Measurements from ENCODE around the gene NCF4. TPM values are rescaled to one million over a fixed set of nuclear protein-coding genes. Genes with fewer than 3 reads are reported as not detected.

The NCF4 gene
- polyA plus RNA-seq, 5 donors, result 2.7 to 5.0 (median 3.6) TPM

DNA sequence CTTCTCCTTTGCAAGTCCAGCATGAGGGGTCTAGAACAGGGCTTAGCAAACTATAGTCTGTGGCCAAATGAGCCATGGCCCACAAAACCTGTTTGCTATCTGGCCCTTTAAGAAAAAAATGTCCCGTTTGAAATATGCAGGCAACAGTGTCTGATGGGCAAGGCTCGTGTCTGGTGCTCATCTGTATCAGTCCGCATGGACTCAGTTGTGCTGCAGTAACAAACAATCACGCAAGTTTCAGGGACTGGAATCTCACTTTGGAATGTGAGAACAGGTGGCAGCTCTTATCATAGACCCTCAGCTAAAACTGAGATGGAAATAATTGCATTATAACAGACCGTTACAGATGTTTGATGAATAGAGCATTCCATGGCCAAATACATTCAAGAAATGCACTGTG is 24.9 kb upstream of the NCF4 start:
- DNase-seq, result no peak

DNA sequence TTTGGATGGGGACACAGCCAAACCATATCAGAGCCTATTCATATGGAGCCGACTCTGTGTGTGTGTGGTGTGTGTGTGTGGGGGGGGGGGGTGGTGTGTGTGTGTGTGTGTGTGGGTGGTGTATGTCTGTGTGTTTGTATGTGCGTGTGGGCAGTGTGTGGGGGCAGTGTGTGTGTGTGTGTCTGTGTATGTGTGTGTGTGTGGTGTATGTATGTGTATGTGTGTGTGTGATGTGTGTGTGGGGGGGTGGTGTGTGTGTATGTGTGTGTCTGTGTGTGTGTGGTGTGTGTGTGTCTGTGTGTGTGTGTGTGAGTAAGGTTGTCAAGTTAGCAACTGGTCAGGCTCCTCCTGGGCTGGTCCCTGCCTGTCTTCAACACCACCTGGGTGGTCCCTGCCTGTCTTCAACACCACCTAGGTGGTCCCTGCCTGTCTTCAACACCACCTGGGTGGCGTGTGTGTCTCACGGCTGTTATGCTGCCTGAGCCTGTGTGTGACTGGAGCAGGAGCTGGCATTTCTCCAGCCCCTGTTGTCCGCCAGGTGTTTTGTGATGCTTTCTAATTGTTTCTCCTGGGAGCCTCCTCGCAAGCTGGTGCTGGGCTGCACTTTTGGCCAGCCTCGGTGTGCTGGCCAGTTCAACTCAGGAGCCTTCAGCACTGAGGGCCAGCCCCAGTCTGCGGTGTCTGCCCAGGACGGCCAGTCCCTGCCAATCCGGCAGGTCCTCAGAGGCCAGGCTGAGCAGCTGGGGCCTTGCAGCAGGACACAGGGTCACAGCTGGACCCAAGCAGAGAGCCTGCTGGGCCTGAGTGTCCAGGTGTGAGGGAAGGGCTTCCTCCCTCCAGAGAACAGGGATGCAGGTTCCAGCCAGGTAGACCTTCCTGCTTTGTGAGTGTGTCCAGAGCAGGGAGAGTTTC is 22.4 kb upstream of the NCF4 start:
- DNase-seq, result no peak

DNA sequence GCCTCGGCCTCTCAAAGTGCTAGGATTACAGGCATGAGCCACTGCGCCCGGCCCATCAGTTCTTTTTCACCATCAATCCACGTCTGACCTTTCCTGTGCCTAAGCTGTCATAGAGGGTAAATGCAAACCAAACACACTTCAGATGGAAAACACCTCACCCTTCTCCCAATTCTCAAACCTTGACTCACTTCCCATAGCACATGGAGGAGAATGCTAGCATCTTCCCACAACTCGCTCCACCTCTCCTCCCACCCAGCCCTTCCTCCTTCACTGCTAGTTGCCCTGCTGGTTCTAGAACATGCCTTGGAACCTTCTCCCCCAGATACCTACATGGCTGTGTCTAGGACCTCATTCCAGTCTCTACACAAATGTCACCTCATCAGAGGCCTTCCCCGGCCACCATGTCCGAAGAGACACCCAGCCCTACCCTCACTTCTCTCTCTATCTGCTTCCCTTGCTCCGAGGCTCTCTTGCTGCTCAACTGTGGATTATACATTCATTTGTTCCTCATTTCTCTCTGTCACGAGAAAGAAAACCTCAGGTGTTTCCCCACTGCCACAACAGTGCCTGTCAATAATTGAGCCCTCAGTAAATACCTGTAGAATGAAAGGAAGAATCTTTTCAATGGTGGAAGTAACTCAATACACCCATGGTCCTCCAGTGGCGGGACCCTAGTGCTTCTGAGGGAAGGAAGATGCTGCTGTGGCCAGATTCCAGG is 21.3 kb upstream of the NCF4 start:
- no peak for DNase-seq

DNA sequence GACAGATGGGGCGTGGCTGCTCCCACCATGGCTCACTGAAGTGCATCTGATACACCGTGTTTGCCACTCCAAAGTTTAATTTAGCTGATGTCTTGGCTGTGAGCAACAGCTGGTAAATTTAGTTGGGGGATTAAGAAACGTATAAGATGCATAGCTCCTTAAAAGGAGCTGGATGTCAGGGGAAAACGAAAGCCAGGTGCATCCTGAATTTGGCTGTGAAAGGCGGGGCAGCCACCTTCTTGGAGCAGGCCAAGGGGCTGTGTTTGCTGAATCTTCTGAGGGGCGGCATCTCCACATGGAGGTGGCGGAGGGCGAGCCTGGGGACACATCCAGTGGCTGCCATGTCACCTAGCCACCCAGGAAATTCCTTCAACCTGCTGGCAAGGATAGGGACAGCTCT is 20.7 kb upstream of the NCF4 start:
- DNase-seq, result no peak

DNA sequence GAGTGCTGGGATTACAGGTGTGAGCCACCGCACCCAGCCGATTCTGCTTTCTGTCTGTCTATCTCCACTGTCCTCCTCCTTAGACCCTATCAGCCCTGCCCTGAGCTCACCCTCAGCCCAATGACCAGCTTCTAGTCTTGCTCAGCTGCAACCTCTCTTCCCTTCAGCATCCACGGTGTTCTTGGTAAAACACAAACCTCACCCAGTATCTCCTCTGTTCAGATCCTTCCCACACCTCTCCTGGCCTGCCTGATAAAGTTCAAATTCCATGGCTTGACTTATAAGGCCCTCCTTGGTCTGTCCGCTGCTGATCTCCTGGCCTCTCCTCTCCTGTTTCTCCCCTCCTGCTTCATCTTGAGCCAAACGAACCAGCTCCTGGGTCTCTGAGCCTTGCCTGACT is 14.5 kb upstream of the NCF4 start:
- DNase-seq, result no peak

DNA sequence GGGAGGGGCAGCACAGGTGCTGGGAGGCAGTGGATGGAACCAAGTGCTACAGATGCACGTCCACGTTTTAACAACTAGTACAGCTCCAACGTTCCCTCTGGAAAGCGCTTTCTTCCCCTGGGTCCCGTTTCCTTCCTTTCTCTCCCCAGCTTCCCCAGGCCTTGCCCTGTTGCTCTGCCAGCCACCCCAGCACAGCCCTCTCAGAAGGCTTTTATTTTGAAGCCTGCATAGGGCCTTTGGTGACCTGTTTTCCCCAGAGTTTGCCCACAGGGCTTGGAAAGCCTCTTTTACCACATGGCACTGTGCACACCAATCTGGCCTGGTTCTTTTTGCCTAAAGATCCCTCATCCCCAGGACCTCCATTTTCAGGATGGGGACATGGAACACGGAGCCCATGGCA is 13.9 kb upstream of the NCF4 start:
- DNase-seq, result no peak

DNA sequence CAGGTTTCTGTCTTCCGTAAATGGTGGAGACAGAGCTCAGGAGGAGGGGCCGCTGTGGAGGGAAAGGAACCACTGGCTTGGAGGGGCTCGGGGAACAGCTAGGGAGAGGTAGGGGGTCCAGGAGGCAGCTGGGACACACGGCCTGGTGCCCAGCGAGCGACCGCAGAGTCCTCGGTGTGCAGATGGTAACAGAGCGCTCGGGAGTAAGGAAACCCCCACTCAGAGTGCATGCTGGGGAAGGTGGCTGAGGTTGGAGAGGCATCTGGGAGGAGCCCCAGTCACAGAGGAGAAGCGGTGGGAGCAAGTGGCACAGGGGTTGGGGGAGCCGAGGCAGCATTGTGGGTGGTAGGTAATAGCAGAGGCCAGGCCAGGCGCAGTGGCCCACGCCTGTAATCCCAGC is 10.8 kb upstream of the NCF4 start:
- DNase-seq, result no peak

DNA sequence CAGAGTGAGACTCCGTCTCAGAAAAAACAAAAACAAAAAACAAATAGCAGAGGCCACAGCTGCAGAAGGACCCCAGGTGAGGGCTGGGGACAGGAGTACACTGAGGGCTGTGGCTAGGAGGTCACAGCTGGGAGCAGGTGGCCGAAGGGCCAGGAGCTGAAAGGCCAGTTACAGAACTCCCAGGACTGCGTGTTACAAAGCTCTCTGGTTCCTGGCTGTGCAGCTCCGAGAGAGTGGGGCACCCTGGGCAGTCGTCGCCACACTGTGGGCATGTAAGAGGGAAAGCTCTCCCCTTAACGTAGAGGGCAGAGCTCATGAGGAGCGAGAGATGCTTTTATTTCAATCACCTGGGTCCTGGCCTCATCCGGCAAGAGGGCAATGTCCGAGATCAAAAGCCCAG is 10.1 kb upstream of the NCF4 start:
- DNase-seq, result no peak

DNA sequence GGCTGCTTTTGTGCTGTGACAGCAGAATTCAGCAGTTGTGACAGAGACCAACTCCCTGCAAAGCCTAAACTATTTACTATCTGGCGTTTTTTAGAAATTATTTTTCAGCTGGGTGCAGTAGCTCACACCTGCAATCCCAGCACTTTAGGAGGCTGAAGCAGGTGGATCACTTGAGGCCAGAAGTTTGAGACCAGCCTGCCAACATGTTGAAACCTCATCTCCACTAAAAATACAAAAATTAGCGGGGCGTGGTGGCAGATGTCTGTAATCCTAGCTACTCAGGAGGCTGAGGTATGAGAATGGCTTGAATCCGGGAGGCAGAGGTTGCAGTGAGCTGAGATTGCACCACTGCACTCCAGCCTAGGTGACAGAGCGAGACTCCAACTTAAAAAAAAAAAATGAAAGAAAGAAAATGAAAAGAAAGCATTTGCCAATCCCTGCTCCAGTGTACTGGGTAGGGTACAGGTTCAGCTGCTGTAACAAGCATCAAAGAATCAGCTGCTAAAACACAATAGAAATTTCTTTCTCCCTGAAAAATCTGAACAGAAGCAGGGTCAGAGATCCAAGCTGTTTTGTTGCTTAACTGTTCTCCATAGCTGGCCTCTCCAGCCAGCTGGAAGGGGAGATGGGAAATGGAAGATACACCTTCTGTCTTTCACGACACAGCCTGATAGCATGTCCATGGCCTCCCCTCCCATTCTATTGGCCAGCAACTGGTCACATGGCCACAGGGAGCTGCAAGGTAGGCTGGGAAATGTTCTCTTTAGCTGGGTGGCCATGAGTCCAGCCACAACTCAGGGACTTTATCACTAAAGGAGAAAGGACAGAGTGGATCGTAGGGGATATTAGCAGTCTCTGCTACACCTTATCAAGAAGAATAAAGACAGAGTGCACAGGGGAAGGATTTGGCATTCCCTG is 8.5 kb upstream of the NCF4 start:
- DNase-seq, result no peak

DNA sequence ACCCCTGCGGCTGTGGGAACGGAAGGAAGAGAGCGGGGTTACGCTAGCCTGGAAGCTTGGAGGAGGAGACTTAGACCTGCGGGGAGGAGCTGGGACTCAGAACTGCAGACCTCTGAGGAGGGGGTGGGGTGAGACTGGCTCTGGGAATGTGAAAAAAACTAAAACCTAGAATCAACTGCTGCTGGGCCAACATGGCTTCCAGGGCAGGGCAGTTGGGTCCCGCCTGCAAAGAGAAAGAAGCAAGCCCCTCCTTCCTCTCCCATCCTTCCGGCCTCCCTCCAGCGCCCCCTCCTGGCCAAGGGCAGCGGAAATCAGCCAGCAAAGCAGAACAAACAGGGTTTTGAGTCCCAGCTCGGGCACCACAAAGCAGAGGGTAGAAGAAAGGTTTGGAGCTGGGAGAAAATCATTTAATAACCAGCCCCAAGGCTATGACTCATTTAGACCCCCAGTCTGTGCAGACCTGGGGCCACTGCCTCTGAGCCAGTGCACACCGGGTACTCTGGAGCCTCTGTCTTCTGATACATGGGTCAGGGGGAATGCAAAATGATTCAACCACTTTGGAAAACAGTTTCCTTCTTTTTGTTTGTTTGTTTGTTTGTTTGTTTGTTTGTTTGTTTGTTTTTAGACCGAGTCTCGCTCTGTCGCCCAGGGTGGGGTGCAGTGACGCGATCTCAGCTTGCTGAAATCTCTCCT is 7.3 kb upstream of the NCF4 start:
- no peak for DNase-seq

DNA sequence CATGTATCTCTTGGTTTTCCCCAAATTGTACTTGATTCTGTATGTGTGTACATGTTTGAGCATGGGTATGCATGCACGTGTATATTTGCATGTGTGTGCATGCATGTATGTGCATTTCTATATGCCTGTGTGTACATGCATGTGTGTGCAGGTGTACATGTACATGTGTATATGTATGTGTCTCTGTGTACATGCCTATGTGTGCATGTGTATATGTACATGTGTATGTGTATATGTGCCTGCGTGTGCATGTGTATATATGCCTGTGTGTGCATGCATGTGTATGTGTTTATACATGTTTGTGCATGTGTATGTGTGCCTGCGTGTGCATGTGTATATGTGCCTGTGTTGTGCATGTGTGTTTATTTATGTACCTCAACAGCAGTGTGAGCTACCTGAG is 5.3 kb upstream of the NCF4 start:
- no peak for DNase-seq

DNA sequence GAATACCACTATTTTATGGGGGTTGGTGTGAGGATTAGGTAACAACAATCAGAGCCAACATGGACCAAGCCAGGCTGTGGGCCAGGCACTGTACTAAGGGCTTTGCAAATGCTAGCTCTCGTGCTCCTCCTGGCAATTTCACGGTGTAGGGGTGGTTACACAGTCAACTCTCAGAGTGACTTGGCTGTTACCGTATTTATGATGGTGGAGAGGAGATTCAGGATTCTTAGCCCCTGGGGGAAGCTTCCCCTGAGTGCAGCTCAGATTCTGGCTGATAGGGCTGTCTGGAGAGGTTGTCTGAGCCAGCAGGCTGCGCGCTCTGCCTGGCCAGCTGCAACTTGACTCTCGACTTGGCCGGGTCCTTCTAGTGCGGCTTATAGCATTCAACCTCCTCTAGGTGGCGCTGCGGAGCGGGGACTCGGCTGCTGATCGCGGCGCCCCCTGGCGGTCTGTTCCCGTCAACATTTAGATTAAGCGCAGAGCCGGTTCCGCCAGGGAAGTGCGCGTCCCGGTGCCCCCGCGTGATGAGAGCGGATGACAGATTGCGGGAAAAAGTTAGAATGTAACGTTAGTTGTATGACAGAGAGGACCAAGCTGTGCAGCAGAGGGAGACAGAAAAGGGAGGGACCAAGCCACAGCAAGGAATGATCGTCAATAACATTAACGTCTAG is 4.5 kb upstream of the NCF4 start:
- DNase-seq, result peak; percentile 85 to 88

DNA sequence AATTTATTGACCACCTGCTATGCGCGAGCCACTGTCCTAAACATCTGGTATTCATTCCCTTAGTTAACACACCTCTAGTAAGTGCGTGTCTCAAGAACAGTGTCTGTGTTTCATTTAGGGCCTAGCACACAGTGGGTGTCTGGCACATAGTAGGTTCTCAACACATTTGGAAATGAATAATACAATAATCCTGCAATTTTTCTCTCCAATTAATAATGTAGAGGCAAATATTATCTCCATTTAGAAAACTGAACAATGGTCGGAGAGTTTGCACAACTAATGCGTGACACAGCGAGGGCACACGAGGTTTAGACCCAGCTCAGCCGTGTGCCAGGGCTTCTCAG is 4.0 kb upstream of the NCF4 start:
- DNase-seq, result no peak

DNA sequence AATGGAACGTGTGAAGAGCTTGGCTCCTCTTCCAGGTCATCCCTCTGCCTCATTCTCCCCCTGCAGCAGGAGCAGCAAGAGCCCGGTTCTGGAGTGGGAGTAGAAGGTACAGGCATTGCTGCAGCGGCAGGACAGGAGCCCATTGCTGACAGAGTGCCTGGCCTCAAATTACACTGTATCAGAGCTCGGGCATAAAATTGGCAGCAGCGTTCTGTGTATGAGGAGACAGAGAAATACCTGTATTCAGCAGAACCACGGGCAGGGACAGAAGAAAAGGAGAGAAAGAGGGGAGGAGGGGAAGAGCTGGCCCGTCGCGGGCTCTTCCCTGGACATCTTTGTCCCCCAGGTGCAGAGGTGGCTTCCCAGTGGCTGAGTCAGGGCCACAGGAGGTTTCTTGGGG is 2.6 kb upstream of the NCF4 start:
- no peak for DNase-seq

DNA sequence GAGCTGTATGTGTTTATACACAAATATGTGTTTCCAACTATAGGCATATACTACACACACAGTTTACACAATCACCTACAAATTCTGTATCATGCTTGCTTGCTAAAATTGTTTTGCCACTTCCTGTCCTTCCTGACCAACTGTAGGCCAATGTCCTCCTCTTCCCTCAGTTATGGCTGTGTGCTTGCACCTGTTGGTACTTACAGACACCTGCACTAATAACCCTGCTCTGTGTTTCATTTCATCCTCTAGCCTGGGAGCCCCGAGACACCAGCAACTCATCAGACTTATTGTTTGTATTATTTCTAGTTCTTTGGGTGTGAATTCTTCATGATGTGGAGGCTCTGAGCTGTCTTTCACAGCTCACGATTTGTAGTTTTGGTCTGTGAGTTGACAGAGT is 1.8 kb upstream of the NCF4 start:
- DNase-seq, result no peak

DNA sequence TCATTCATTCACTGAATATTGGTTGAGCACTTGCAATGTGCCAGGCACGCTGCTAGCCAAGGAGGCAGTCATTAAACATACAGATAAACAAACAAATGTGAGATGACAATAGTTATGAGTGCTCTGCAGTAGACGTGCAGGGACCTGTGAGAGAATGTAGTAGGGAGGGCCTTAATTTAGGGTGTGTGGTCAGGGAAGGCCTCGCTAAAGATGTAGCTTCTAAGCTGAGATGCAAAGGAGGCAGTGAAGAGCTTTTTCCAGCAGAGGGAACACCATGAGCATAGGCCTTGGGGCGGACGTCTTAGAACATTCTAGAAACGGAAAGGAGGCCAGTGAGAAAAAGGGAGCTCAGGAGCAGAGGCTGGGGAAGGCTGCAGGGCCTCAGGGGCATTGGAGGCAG is 789 bp upstream of the NCF4 start:
- no peak for DNase-seq

DNA sequence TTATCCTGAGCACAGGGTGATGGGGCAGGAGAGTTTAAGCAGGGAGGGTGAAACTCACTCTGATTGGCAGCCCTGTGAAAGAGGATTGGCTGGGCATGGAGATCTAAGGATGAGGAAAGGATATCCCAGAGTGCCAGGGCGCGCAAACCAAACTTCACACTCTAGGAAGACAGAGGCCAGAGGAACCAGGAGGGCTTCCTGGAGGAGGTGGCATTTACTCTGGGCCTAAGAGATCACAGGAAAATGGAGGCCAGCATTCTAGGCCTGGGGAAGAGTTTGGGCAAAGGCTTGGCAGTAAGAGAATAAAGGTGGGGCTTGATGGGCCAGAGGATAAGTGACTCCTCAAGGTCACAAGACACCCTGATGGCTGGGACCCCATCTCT is 377 bp upstream of the NCF4 start:
- DNase-seq, result no peak

DNA sequence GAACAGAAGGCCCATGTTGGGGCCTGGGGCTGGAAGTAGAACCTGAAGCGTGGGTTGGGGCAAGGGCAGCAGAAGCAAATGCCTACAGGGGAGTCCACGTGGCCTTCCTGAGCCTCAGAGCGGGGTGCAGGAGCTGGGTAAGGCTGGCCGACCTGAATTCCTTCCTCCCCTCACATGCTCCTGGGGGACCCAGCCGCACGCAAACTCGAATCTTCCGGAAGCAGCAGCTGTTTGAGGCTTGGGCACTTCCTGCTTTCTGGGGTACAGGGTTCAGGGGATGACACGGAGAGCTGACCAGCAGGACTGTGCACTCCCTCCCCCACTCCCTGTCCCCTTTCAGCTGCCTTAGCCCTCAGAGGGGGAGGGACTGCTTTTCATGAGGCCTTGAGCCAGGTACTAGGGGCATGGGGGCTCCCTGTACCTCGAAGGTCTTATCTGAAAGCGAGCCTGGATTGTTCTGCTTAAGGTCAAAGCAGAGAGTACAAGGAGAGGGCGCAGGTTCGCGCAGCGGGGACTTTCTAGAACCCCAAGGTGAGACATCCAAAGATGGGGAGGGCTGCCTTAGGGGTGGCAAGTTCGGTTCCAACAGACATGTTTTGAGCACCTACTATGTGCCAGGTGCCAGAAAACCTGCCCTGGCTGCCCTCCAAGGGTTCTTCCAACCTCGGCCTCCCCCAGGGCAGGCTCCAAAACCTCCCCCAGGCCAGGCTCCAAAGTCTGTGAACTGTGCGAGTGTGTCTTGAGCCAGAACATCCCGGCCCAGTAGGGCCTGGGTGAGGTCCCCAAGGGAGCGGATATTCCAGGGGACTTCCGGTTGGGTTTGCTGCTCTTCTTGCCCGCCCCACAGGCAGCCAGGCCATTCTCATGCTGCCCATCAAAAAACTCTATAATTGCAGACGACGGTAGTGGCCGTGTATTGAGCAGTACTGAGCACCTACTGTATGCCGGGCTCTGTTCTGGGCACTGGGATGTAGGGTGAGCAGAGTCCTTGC is 1.7 kb downstream of the NCF4 start:
- DNase-seq, result no peak

DNA sequence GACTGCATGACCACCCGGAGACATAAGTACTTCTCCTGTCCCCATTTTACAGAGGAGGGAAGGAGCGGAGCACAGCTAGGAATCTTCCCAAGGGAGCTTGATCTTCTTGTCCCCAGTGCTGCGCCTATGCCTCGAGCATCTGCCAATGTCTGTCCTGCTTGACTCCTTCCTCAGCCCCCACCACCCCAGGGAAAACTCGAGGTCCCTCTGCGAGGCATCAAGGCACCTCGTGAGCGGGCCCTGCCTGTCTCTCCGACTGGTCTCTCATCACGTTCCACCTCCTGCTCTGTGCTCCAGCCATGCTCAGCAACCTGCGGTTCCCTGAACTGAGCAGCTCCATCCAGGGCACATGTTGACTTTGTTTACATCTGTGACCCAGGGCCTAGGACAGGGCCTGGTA is 2.5 kb downstream of the NCF4 start:
- DNase-seq, result no peak

DNA sequence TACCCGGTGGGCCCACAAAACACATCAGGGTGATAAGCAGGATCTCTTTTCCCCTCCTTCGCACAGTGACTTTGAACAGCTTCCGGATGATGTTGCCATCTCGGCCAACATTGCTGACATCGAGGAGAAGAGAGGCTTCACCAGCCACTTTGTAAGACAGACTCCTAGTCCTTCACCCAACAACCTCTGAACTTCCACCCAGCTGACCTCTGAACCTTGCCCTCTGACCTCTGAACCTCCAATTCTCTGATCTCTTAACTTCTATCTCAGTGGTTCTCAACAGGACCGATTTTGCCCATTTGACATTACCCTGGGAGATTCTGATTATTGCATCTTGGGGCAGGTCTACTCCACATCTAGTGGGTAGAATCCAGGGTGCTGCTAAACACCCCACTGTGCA is 3.2 kb downstream of the NCF4 start:
- no peak for DNase-seq

Data from right lung (tissue), 5 donors.